ENCODE data around the gene WT1.

DNA sequence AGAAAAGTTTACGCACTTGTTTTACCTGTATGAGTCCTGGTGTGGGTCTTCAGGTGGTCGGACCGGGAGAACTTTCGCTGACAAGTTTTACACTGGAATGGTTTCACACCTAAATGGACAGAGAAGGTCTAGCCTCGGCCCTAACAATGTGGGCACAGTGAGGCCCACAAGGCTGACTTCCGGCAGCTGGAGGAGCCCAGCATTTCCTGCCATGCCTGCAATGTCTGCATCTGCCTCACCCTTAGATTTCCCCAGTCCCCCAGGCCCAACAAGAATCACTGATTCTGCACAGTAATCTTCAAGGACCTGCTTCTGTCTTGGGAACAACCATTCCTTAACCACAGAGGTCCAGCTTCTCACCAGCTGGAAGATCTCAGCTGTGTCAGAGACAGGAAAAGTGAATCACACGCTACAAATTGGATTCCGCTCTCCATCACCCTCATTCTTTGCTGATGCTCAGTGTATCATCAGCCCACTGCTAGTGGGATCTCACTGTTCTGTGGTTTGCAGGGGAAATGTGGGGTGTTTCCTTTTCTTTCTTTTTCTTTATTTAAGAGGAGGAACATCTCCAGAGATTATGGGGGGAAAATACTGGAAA is 43.3 kb downstream of the WT1 start:
- no peak for TF ChIP-seq CTCF (IDR thresholded peaks at IDR 0.05; ENCODE audit: low read depth, low read length, poor library complexity, severe bottlenecking)
- TF ChIP-seq EZH2phosphoT487 (IDR thresholded peaks at IDR 0.05; ENCODE audit: borderline replicate concordance, low read length), result no peak

All from DOHH2 (cell line).